ENCODE measurements around the gene ADAP2.

GRCh38 chr17:30905742-30906100, 16.0 kb upstream of the ADAP2 start:
- no peak for TF ChIP-seq POLR2AphosphoS5 (IDR thresholded peaks at IDR 0.05)
- TF ChIP-seq CTCF (IDR thresholded peaks at IDR 0.05) = no peak
- no peak for TF ChIP-seq POLR2A (IDR thresholded peaks at IDR 0.05)
- no peak for TF ChIP-seq EP300 (IDR thresholded peaks at IDR 0.05; ENCODE audit: low read depth)

Measured in transverse colon (tissue), 4 donors.